MM.1S (cell line): ENCODE results near the gene UCN2.
"Not testable (repeated sequence)": the region's sequence is repeated elsewhere in the genome, so short reads cannot be mapped to it uniquely, and the experiment has no call there.

Experiments
- DNase-seq: peaks from one replicate; pipeline ENCODE4 v3.0.0-alpha.2; 2015
- H2AFZ ChIP-seq: fragments of 300-600 bp; sonication (generic); 2 replicates; pipeline ENCODE4 v1.6.0; 2016; ENCODE audit warnings: antibody characterized with exemption, low read length
- H3F3A ChIP-seq: fragments of 300-600 bp; sonication (generic); 2 replicates; pipeline ENCODE4 v1.6.1; 2016; ENCODE audit warnings: mild to moderate bottlenecking, antibody characterized with exemption, low read length, moderate library complexity, mixed read lengths; ENCODE audit not compliant: insufficient read depth
- H3K27ac ChIP-seq: fragments of 300-600 bp; sonication (generic); 2 replicates; pipeline ENCODE4 v1.5.1; 2016; ENCODE audit warnings: mild to moderate bottlenecking, low read length
- H3K27me3 ChIP-seq: fragments of 300-600 bp; sonication (generic); replicated peaks from 2 replicates; pipeline ENCODE4 v1.6.0; 2016; ENCODE audit warnings: low read length; ENCODE audit not compliant: insufficient read depth
- H3K36me3 ChIP-seq: fragments of 300-600 bp; sonication (generic); replicated peaks from 2 replicates; pipeline ENCODE4 v1.6.1; 2016; ENCODE audit warnings: mild to moderate bottlenecking, low read length, mixed read lengths; ENCODE audit not compliant: insufficient read depth
- H3K4me1 ChIP-seq: fragments of 300-600 bp; sonication (generic); 2 replicates; pipeline ENCODE4 v1.6.1; 2016; ENCODE audit warnings: low read length, mixed read lengths
- H3K4me2 ChIP-seq: fragments of 300-600 bp; sonication (generic); 2 replicates; pipeline ENCODE4 v1.6.0; 2016; ENCODE audit warnings: low read depth, low read length
- H3K4me3 ChIP-seq: fragments of 300-600 bp; sonication (generic); 2 replicates; pipeline ENCODE4 v1.5.1; 2016; ENCODE audit warnings: low read length, mixed read lengths
- H3K79me2 ChIP-seq: fragments of 300-600 bp; sonication (generic); 2 replicates; pipeline ENCODE4 v1.6.1; 2016; ENCODE audit warnings: mixed run types, low read length, mixed read lengths
- H3K9ac ChIP-seq: fragments of 300-600 bp; sonication (generic); 2 replicates; pipeline ENCODE4 v1.6.1; 2016; ENCODE audit warnings: low read length, mixed read lengths
- H3K9me2 ChIP-seq: fragments of 300-600 bp; sonication (generic); replicated peaks from 2 replicates; pipeline ENCODE4 v1.6.1; 2016; ENCODE audit warnings: mild to moderate bottlenecking, low read length, mixed read lengths; ENCODE audit not compliant: insufficient read depth
- H3K9me3 ChIP-seq: fragments of 300-600 bp; sonication (generic); replicated peaks from 2 replicates; pipeline ENCODE4 v1.6.1; 2016; ENCODE audit warnings: mild to moderate bottlenecking, low read length, mixed read lengths; ENCODE audit not compliant: insufficient read depth
- H4K20me1 ChIP-seq: fragments of 300-600 bp; sonication (generic); 2 replicates; pipeline ENCODE4 v1.6.1; 2016; ENCODE audit warnings: mild to moderate bottlenecking, low read length, moderate library complexity, mixed read lengths; ENCODE audit not compliant: insufficient read depth
- EZH2 ChIP-seq: fragments of 300-600 bp; sonication (generic); optimal IDR thresholded peaks from 2 replicates; pipeline ENCODE3; 2017; ENCODE audit warnings: low read depth, mild to moderate bottlenecking, antibody characterized with exemption, low read length, mixed read lengths
- EZH2phosphoT487 ChIP-seq: fragments of 300-600 bp; sonication (generic); IDR thresholded peaks from 2 replicates; pipeline ENCODE4 v1.6.1; 2018; ENCODE audit warnings: antibody characterized with exemption, low read length
- TF ChIP-seq, protein P1 (sequence below): fragments of 300-600 bp; sonication (generic); IDR thresholded peaks from 2 replicates; pipeline ENCODE4 v1.5.1; 2016; ENCODE audit warnings: antibody characterized with exemption, low read length, mixed read lengths

UCN2 gene

DNA sequence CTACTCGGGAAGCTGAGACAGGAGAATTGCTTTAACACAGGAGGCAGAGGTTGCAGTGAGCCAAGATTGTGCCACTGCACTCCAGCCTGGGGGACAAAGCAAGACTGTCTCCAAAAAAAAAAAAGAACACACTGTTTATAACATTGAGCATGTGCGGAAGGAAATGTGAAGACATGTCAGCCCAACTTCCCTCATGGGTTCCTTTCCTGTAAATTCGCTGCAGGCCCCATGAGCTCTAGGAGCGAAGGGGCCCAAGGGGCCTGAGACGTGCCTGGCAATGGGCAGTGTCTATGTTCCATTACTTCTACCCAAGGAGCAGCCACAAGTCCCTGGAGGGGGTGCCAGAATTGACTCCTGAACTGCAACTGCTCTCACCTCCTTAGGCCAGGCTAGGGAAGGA is 10.2 kb downstream of the UCN2 start:
- no peak for DNase-seq
- Histone ChIP-seq H3K27me3 (no peaks in the 10 kb centered on the region), H4K20me1 (no peaks in the 10 kb centered on the region), H3F3A (peaks cover 9% of the 10 kb centered on the region), H2AFZ (no peak overlapping the region), H3K36me3 (no peaks in the 10 kb centered on the region), H3K9ac (no peak overlapping the region), H3K9me2 (no peaks in the 10 kb centered on the region), H3K27ac (no peak overlapping the region), H3K4me3 (no peak overlapping the region), H3K4me2 (no peak overlapping the region), H3K9me3 (no peaks in the 10 kb centered on the region), H3K4me1 (peaks cover 4% of the 10 kb centered on the region), H3K79me2 (no peaks in the 10 kb centered on the region)
- TF ChIP-seq, protein P1, sequence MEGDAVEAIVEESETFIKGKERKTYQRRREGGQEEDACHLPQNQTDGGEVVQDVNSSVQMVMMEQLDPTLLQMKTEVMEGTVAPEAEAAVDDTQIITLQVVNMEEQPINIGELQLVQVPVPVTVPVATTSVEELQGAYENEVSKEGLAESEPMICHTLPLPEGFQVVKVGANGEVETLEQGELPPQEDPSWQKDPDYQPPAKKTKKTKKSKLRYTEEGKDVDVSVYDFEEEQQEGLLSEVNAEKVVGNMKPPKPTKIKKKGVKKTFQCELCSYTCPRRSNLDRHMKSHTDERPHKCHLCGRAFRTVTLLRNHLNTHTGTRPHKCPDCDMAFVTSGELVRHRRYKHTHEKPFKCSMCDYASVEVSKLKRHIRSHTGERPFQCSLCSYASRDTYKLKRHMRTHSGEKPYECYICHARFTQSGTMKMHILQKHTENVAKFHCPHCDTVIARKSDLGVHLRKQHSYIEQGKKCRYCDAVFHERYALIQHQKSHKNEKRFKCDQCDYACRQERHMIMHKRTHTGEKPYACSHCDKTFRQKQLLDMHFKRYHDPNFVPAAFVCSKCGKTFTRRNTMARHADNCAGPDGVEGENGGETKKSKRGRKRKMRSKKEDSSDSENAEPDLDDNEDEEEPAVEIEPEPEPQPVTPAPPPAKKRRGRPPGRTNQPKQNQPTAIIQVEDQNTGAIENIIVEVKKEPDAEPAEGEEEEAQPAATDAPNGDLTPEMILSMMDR = no peak

DNA sequence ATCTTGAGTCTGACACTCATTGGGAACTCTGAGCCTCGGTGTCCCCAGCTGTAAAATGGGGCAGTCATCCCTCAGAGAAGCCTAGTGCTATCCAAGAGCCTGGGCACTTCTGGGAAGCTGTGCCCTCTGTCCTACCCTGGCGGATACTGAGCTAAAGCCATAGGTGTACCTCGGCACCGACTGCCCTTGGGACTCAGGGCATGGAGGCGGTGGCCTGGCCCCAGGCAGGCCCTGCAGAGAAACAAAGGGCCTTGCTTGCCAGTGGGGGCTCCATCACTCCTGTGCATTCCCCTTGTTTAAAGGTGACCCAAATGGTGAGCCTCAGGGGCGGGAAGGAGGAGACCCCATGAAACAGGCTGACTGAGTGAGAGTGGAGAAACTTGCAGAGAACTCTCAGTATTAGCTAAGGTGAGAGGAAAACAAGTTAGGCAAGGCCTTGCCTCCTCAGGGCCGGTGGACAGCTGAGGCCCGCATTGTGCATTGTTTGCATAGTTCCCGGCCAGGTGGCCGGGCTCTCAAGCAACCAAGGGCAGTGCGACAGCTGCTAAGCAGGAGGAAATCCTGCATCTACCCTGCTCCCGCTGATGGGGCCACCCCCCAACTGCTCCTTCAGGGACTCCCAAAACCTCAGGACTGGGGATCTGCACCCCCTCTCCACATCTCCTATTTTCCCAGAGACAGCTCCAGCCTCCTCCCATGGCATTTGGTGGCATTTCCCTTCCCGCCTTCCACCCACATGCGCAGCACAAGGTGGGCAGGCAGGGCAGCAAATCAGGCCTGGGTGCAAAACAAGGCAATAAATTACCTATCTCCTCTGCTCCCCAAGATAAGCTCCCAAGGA is 11.2 kb downstream of the UCN2 start:
- Histone ChIP-seq H3F3A (peaks cover 2% of the 10 kb centered on the region; the same call in 1 of the 2 replicates), H3K9me3 (no peaks in the 10 kb centered on the region), H3K79me2 (no peaks in the 10 kb centered on the region), H3K27ac (no peak overlapping the region), H3K36me3 (no peaks in the 10 kb centered on the region), H3K27me3 (no peaks in the 10 kb centered on the region), H3K4me3 (no peak overlapping the region), H4K20me1 (no peaks in the 10 kb centered on the region), H3K4me1 (peaks cover 4% of the 10 kb centered on the region), H3K9me2 (no peaks in the 10 kb centered on the region), H3K9ac (no peak overlapping the region), H2AFZ (no peak overlapping the region), H3K4me2 (no peak overlapping the region)
- no peak for DNase-seq
- TF ChIP-seq EZH2 = no peak
- TF ChIP-seq, protein P1 = no peak
- TF ChIP-seq EZH2phosphoT487 = no peak

DNA sequence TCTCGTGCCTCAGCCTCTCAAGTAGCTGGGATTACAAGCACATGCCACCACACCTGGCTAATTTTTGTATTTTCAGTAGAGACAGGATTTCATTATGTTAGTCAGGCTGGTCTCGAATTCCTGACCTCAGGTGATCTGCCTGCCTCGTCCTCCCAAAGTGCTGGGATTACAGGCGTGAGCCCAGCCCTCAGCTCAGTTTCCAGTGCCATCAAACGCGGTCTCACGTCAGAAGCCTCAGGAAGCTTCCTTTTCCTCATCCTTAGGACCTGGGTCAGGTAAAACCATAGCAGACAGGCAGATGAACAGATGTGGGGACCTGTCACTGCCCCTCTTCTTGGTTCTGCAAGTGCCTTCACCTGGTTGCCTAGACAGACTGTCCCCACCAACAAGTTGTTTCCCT is 11.9 kb downstream of the UCN2 start:
- not testable (repeated sequence) for H3K79me2 ChIP-seq

More for the DNA sequence above, 11.9 kb downstream of the UCN2 start:
- not testable (repeated sequence) for H3K9me2 ChIP-seq, H4K20me1 ChIP-seq, H3K4me3 ChIP-seq, H3K4me2 ChIP-seq, DNase-seq, H3F3A ChIP-seq, H3K27ac ChIP-seq, H3K9me3 ChIP-seq, H3K27me3 ChIP-seq, H3K4me1 ChIP-seq, H3K9ac ChIP-seq, H2AFZ ChIP-seq, H3K36me3 ChIP-seq
